Gastroesophageal sphincter (tissue), 3 donors: ENCODE data around the gene CHST1.

Source experiments
- EP300 ChIP-seq: sonication (generic); formaldehyde crosslinking; IDR thresholded peaks from one replicate; pipeline ENCODE4 v1.6.1; 2017; ENCODE audit warnings: antibody characterized with exemption, mild to moderate bottlenecking
- POLR2A ChIP-seq, 2 donors: fragments of 450-650 bp; IDR thresholded peaks; one replicate each; pipeline ENCODE4 v1.6.1; 2017; ENCODE audit warnings: antibody characterized with exemption in 2 of 2, mild to moderate bottlenecking in 2 of 2, moderate library complexity in 1 of 2
- TF ChIP-seq, protein P1 (sequence below), 4 experiments: fragments of 200-600 bp in 2 of 4; fragments of 450-650 bp in 2 of 4; sonication (generic) in 1 of 4; IDR thresholded peaks; one replicate each; pipeline ENCODE4 v1.5.1; 2017 to 2019; ENCODE audit warnings: antibody characterized with exemption in 4 of 4, mild to moderate bottlenecking in 2 of 4, moderate library complexity in 2 of 4

DNA sequence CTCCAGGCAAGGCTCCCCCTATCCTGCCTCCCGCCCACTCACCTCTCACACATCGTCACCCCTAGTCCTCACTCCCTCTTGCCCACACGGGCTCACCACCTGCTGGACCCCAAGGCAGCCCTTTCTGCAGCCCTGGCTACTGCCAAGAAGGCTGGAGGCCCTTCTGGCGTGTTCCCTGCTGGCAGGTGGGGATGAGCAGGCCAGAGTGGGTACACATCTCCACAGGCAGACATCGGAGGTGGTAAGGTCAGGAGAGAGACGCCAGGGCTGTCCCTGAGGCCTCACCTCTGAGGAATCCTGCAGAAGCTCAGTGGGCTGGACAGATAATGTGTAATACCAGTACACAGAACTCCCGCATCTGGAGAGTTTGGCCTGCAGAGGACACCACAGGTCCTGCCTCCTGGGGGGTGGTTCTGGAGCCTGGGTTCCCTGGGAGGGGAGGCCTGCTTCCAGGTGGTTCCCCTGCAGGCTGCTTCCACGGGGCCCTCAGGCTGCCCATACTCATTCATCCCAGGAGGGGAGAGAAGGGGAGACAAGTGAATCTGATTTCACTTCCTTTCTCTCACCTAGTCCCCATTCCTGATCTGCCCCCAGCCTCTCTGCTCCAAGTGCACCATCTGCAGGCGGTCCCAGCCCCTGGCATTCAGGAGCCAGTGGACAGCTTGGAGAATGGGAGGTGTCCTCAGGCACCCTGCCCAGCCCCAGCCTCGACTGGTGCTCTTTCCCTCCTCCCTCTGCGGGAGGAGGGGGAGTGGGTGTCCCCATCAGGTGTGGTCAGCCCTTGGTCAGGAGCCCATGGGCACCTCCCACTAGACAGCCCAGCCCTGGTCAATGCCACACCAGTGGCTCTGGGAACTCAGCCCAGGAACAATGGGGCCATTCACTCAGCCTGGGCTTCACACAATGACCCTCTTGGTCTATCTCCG lies 6.1 kb upstream of the CHST1 start:
- TF ChIP-seq, protein P1, sequence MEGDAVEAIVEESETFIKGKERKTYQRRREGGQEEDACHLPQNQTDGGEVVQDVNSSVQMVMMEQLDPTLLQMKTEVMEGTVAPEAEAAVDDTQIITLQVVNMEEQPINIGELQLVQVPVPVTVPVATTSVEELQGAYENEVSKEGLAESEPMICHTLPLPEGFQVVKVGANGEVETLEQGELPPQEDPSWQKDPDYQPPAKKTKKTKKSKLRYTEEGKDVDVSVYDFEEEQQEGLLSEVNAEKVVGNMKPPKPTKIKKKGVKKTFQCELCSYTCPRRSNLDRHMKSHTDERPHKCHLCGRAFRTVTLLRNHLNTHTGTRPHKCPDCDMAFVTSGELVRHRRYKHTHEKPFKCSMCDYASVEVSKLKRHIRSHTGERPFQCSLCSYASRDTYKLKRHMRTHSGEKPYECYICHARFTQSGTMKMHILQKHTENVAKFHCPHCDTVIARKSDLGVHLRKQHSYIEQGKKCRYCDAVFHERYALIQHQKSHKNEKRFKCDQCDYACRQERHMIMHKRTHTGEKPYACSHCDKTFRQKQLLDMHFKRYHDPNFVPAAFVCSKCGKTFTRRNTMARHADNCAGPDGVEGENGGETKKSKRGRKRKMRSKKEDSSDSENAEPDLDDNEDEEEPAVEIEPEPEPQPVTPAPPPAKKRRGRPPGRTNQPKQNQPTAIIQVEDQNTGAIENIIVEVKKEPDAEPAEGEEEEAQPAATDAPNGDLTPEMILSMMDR (IDR thresholded peaks at IDR 0.05): no peak
- no peak for TF ChIP-seq POLR2A (IDR thresholded peaks at IDR 0.05)
- TF ChIP-seq EP300: no peak
